Activated gamma-delta T cell treated with Interleukin-2 at 50 U/mL for 16 hours (primary cell): ENCODE results near the gene MYL6.
A peak's percentile ranks its signal among the peaks of the same experiment; 100 is the strongest.
"Not testable (repeated sequence)": the region's sequence is repeated elsewhere in the genome, so short reads cannot be mapped to it uniquely, and the experiment has no call there.

Source experiments
- DNase-seq: peaks from one replicate; pipeline ENCODE4 v3.0.0-alpha.2; 2020

MYL6 gene

GRCh38 chr12:56158029-56158925 lies at the start of gene MYL6:
TSS of gene MYL6 (plus strand) at chr12:56158359. CDS start at chr12:56158402, 43 bp downstream.
- peak; percentile 89 for DNase-seq

- DNase-seq, result no peak
Observed at GRCh38 chr12:56110571-56110970, 47.6 kb upstream of the MYL6 start.

- no peak for DNase-seq
Observed at GRCh38 chr12:56114084-56114483, 44.1 kb upstream of the MYL6 start.

- no peak for DNase-seq
Observed at GRCh38 chr12:56115329-56115728, 42.8 kb upstream of the MYL6 start.

GRCh38 chr12:56116267-56117081 lies 41.7 kb upstream of the MYL6 start, which contains the start of gene RPL41:
TSS of gene RPL41 (plus strand) at chr12:56116633.
- peak; percentile 95 for DNase-seq

- not testable (repeated sequence) for DNase-seq
Observed at GRCh38 chr12:56117082-56117706, 41.0 kb upstream of the MYL6 start.

- DNase-seq, result peak; percentile 96
Observed at GRCh38 chr12:56117778-56118687, 40.1 kb upstream of the MYL6 start, which contains the start of gene ZC3H10. TSS of gene ZC3H10 (plus strand) at chr12:56118266. CDS start at chr12:56120563, 2,297 bp downstream.

- DNase-seq, result no peak
Observed at GRCh38 chr12:56118688-56119357, 39.3 kb upstream of the MYL6 start.

- DNase-seq, result peak; percentile 58
Observed at GRCh38 chr12:56119361-56119796, 38.8 kb upstream of the MYL6 start.

GRCh38 chr12:56120158-56120846 lies 37.9 kb upstream of the MYL6 start:
- DNase-seq, result no peak

- DNase-seq, result no peak
Observed at GRCh38 chr12:56121204-56121870, 36.8 kb upstream of the MYL6 start.

- no peak for DNase-seq
Observed at GRCh38 chr12:56122637-56123036, 35.5 kb upstream of the MYL6 start.

GRCh38 chr12:56124133-56124532 lies 34.0 kb upstream of the MYL6 start:
- DNase-seq, result no peak

GRCh38 chr12:56126732-56127239 lies 31.4 kb upstream of the MYL6 start:
- no peak for DNase-seq

GRCh38 chr12:56127485-56127887 lies 30.7 kb upstream of the MYL6 start:
- DNase-seq, result no peak

GRCh38 chr12:56127888-56128669 lies 30.1 kb upstream of the MYL6 start, which contains the start of gene ESYT1:
TSS of gene ESYT1 (plus strand) at chr12:56128267. CDS start at chr12:56128320, 53 bp downstream.
- peak; percentile 97 for DNase-seq

GRCh38 chr12:56128670-56129205 lies 29.4 kb upstream of the MYL6 start:
- DNase-seq, result peak; percentile 39

- peak; percentile 85 for DNase-seq
Observed at GRCh38 chr12:56129206-56129941, 28.8 kb upstream of the MYL6 start.
